C4-2B (cell line): ENCODE data around the gene PHKB.

Source experiments
- ZFX ChIP-seq: fragments of 450-650 bp; IDR thresholded peaks from 2 replicates; pipeline ENCODE4 v1.6.1; 2017
- TF ChIP-seq, protein P1 (sequence below): fragments of 450-650 bp; conservative IDR thresholded peaks from 2 replicates; pipeline ENCODE4 v1.5.1; 2017; ENCODE audit warnings: mild to moderate bottlenecking

DNA sequence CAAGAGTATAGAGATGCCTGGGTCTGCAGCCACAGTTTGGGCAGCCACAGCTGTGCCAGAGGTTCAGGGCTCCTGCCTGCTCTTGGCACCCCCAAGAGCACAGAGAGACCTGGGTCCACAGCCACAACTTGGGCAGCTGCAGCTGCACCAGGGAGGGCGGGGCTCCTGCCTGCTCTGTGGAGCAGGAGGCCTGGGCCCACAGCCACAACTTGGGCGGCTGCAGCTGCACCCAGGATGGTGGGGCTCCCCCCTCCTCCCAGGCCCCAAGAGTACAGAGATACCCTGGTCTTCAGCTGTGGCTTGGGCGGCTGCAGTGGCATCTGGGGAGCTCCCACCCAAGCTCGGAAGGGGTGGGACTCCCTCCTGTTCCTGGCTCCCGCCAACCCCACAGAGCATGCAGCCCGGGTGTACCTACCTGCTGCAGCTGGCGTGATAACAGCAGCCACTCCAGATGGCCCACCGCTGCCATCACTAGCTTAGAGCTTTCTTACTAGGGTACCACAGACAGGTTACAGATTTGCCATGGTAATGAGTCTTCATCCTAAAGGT, 72.7 kb downstream of the PHKB start:
- TF ChIP-seq ZFX: no peak
- TF ChIP-seq, protein P1, sequence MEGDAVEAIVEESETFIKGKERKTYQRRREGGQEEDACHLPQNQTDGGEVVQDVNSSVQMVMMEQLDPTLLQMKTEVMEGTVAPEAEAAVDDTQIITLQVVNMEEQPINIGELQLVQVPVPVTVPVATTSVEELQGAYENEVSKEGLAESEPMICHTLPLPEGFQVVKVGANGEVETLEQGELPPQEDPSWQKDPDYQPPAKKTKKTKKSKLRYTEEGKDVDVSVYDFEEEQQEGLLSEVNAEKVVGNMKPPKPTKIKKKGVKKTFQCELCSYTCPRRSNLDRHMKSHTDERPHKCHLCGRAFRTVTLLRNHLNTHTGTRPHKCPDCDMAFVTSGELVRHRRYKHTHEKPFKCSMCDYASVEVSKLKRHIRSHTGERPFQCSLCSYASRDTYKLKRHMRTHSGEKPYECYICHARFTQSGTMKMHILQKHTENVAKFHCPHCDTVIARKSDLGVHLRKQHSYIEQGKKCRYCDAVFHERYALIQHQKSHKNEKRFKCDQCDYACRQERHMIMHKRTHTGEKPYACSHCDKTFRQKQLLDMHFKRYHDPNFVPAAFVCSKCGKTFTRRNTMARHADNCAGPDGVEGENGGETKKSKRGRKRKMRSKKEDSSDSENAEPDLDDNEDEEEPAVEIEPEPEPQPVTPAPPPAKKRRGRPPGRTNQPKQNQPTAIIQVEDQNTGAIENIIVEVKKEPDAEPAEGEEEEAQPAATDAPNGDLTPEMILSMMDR: no peak
